Measurements from ENCODE around the gene PGM1. TPM values are rescaled to one million over a fixed set of nuclear protein-coding genes. Genes with fewer than 3 reads are reported as not detected.

The PGM1 gene
- total RNA-seq, 2 experiments from 2014 or later = 31.9 to 32.4 TPM

DNA sequence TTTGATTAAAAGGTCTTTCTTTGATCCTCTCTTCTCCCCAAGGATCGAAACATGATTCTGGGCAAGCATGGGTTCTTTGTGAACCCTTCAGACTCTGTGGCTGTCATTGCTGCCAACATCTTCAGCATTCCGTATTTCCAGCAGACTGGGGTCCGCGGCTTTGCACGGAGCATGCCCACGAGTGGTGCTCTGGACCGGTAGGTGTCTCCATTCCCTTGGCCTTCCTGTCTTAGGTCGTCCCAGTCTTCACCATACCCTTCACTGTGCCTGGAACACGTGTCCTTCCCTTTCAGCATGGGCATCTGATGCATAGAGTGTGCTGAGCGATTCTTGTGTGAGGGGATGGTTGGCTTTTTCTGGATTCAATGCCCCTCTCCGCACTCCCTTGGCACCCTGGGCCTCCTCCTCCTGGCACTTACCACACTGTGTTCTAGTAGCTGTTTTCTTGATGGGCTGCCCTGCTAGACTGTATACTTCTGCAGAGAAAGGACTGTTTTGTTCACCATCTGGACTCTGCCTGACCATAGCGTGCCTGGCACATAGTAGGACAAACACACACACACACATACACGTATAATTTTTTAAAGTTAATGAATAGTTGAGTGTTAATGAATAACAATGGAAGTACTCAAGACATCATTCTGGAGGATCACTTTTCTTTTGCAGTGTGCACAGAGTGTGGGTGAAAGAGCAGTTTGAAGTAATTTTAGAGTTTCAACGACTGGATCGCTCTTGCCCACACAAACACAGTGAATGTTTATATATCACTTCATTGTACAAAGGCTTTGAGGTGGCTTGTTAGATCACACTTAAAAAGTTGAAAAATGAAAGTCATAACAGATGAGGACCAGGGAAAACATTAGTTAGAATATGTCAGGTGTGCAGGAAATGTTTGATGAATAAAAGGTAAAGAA lies 43.2 kb downstream of the PGM1 start:
- Mint-ChIP-seq H3K36me3 (peaks cover 59% of the 10 kb centered on the region), H3K27ac (no peak overlapping the region), H3K4me3 (no peak overlapping the region), H3K9me3 (no peaks in the 10 kb centered on the region), H3K4me1 (ENCODE audit: low read depth) (no peaks in the 10 kb centered on the region), H3K27me3 (no peaks in the 10 kb centered on the region)
- POLR2A ChIA-PET = no interaction called here
- CTCF ChIA-PET = no interaction called here
- intact Hi-C loops (cut with micrococcal nuclease) = no loop called here
- no peak for DNase-seq

DNA sequence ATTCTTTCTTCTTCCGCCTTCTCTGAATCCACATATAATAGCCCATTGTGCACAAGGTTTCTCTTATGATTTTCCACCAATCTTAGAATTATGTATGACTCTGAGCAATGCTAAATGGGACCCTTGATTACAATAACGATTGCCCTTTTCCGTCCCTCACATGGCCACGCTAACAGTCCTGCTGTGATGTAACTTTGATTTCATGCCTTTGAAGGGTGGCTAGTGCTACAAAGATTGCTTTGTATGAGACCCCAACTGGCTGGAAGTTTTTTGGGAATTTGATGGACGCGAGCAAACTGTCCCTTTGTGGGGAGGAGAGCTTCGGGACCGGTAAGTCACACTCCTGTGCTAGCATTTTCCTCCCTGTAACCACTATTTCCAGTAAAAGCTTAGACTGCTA lies 45.3 kb downstream of the PGM1 start:
- POLR2A ChIA-PET = interaction anchor here (0.7 kb wide), 1 partner anchor 13 kb away, joined by 3 read pairs; no protein-coding TSS in a partner anchor
- CTCF ChIA-PET = interaction anchor here (2.3 kb wide), 1 partner anchor 498 kb away, joined by 5 read pairs; no protein-coding TSS in a partner anchor
- Mint-ChIP-seq H3K27ac (no peak overlapping the region), H3K27me3 (no peaks in the 10 kb centered on the region), H3K9me3 (no peaks in the 10 kb centered on the region), H3K4me1 (ENCODE audit: low read depth) (no peaks in the 10 kb centered on the region), H3K36me3 (peaks cover 54% of the 10 kb centered on the region), H3K4me3 (no peak overlapping the region)
- intact Hi-C loops (cut with micrococcal nuclease) = no loop called here
- no peak for DNase-seq

DNA sequence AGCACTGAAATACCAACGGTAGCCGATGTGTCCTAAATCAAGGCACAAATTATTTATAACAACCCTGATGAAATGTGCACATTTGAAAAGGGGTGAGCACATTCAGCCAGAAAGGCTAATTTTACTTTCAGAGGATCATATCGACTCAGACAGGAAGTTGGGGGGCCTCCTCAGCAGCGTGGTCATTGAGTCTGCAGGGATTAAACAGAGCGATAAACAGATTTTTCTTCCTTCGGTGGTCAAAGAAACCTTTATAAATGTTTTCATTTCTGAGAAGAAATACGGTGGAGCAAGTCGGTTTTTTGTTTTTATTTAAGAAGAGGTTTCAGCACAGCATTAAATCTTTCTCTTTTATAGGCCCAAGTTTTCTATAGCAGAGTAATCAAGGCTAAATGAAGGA lies 45.7 kb downstream of the PGM1 start:
- CTCF ChIA-PET = interaction anchor here (2.3 kb wide), 1 partner anchor 498 kb away, joined by 5 read pairs; no protein-coding TSS in a partner anchor
- Mint-ChIP-seq H3K4me1 (ENCODE audit: low read depth) (no peaks in the 10 kb centered on the region), H3K4me3 (no peak overlapping the region), H3K36me3 (peaks cover 54% of the 10 kb centered on the region), H3K9me3 (no peaks in the 10 kb centered on the region), H3K27me3 (no peaks in the 10 kb centered on the region), H3K27ac (no peak overlapping the region)
- POLR2A ChIA-PET = interaction anchor here (0.7 kb wide), 1 partner anchor 12 kb away, joined by 3 read pairs; no protein-coding TSS in a partner anchor
- no peak for DNase-seq
- intact Hi-C loops (cut with micrococcal nuclease) = no loop called here

GRCh38 chr1:63640633-63641567 lies 47.7 kb downstream of the PGM1 start:
- intact Hi-C loops (cut with micrococcal nuclease) = no loop called here
- H3K36me3 Mint-ChIP-seq = peaks cover 43% of the 10 kb centered on the region
- CTCF ChIA-PET = interaction anchor here (2.3 kb wide), 1 partner anchor 495 kb away, joined by 5 read pairs; no protein-coding TSS in a partner anchor
- no peak overlapping the region for H3K4me3 Mint-ChIP-seq
- H3K27me3 Mint-ChIP-seq = no peaks in the 10 kb centered on the region
- no peaks in the 10 kb centered on the region for H3K9me3 Mint-ChIP-seq
- no peak overlapping the region for H3K27ac Mint-ChIP-seq
- H3K4me1 Mint-ChIP-seq (ENCODE audit: low read depth) = no peaks in the 10 kb centered on the region
- POLR2A ChIA-PET = no interaction called here
- DNase-seq = no peak

DNA sequence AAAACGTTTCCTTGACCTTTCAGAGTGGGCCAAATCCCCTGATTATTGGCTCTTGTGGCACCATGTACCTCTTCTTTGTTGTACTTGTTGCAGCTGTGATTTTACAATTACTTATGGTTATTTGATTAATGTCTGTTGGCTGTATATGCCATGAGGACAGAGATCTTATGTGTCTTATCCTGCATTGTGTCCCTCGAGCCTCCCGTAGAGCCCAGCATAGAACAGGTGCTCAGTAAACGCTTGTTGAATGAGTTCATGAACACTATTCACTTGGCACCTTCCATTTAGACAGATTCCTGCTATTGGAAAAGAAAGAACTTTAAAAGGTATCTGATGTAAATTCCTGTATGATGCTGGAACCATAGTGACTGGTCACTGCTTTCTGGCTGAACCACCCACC lies 48.4 kb downstream of the PGM1 start:
- Mint-ChIP-seq H3K36me3 (peaks cover 37% of the 10 kb centered on the region), H3K4me1 (ENCODE audit: low read depth) (no peaks in the 10 kb centered on the region), H3K9me3 (no peaks in the 10 kb centered on the region), H3K4me3 (no peak overlapping the region), H3K27me3 (no peaks in the 10 kb centered on the region), H3K27ac (no peak overlapping the region)
- ChIA-PET POLR2A (no interaction called here), CTCF (no interaction called here)
- intact Hi-C loops (cut with micrococcal nuclease) = no loop called here
- no peak for DNase-seq

- Mint-ChIP-seq H3K27me3 (no peaks in the 10 kb centered on the region), H3K9me3 (no peaks in the 10 kb centered on the region), H3K4me3 (no peak overlapping the region), H3K27ac (no peak overlapping the region), H3K36me3 (peaks cover 31% of the 10 kb centered on the region), H3K4me1 (ENCODE audit: low read depth) (no peaks in the 10 kb centered on the region)
- intact Hi-C loops (cut with micrococcal nuclease) = no loop called here
- POLR2A ChIA-PET = no interaction called here
- no peak for DNase-seq
- CTCF ChIA-PET = no interaction called here
Measured at GRCh38 chr1:63642901-63643300, 49.7 kb downstream of the PGM1 start.

- DNase-seq = no peak
- Mint-ChIP-seq H3K4me1 (ENCODE audit: low read depth) (no peaks in the 10 kb centered on the region), H3K36me3 (peaks cover 27% of the 10 kb centered on the region), H3K27ac (no peak overlapping the region), H3K4me3 (no peak overlapping the region), H3K9me3 (no peaks in the 10 kb centered on the region), H3K27me3 (no peaks in the 10 kb centered on the region)
- intact Hi-C loops (cut with micrococcal nuclease) = no loop called here
- ChIA-PET CTCF (no interaction called here), POLR2A (no interaction called here)
Measured at GRCh38 chr1:63643517-63643916, 50.3 kb downstream of the PGM1 start.

GRCh38 chr1:63643926-63644325 lies 50.7 kb downstream of the PGM1 start:
- no peak for DNase-seq
- intact Hi-C loops (cut with micrococcal nuclease) = no loop called here
- Mint-ChIP-seq H3K4me1 (ENCODE audit: low read depth) (no peaks in the 10 kb centered on the region), H3K36me3 (peaks cover 23% of the 10 kb centered on the region), H3K27me3 (no peaks in the 10 kb centered on the region), H3K4me3 (no peak overlapping the region), H3K27ac (no peak overlapping the region), H3K9me3 (no peaks in the 10 kb centered on the region)
- CTCF ChIA-PET = no interaction called here
- POLR2A ChIA-PET = no interaction called here

DNA sequence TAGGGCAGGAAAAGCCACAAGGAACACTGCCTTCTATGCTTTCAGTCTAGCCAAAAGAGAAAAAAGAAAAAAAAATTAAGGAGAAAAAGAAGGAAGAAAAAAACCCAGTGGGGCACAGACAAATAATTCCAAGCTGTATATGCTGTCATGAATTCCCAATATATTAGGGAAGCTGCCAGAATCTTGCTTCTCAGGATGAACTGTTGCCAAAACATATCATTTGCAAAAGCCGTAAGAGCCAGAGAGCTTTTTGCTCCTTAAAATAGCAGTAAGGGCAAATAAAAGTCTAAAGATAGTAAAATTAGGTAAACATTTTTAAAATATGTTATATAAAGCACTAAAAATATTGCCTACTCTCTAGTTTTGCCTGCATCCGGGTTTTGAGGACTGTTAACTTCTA lies 52.1 kb downstream of the PGM1 start:
- no peak overlapping the region for H3K27ac Mint-ChIP-seq
- peaks cover 3% of the 10 kb centered on the region for H3K4me1 Mint-ChIP-seq (ENCODE audit: low read depth)
- CTCF ChIA-PET = no interaction called here
- H3K36me3 Mint-ChIP-seq = peaks cover 16% of the 10 kb centered on the region
- intact Hi-C loops (cut with micrococcal nuclease) = no loop called here
- H3K27me3 Mint-ChIP-seq = no peaks in the 10 kb centered on the region
- POLR2A ChIA-PET = no interaction called here
- H3K4me3 Mint-ChIP-seq = no peak overlapping the region
- H3K9me3 Mint-ChIP-seq = no peaks in the 10 kb centered on the region
- DNase-seq = no peak

DNA sequence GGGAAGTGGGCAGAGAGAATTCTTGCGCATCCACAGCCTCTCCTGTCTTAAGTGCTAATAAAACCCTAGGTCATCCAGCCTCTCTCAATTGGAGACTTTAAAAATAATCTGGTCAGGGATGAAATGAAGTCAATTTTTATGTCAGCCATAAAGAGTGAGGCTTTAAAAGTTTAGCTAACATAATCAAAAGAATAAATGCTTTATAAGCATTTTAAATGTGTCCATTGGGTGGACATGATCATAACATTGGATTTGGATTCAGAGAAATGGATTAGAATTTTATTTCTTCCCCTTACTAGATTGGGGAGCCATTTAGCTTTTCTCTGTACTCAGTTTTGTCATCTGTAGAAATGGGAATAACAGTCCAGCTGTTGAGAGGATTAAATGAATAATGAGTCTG lies 55.5 kb downstream of the PGM1 start:
- Mint-ChIP-seq H3K4me1 (ENCODE audit: low read depth) (peaks cover 33% of the 10 kb centered on the region), H3K36me3 (peaks cover 9% of the 10 kb centered on the region), H3K27ac (no peak overlapping the region), H3K9me3 (no peaks in the 10 kb centered on the region), H3K4me3 (no peak overlapping the region), H3K27me3 (no peaks in the 10 kb centered on the region)
- ChIA-PET CTCF (no interaction called here), POLR2A (no interaction called here)
- no peak for DNase-seq
- intact Hi-C loops (cut with micrococcal nuclease) = no loop called here

- intact Hi-C loops (cut with micrococcal nuclease) = no loop called here
- no peaks in the 10 kb centered on the region for H3K9me3 Mint-ChIP-seq
- peaks cover 33% of the 10 kb centered on the region for H3K4me1 Mint-ChIP-seq (ENCODE audit: low read depth)
- POLR2A ChIA-PET = interaction anchor here (0.6 to 1.1 kb wide), 2 partner anchors 13 to 95 kb away, joined by 3 read pairs; no protein-coding TSS in a partner anchor
- H3K4me3 Mint-ChIP-seq = peak overlapping the region; percentile 24
- CTCF ChIA-PET = interaction anchor here (0.9 to 2.0 kb wide), 2 partner anchors 17 to 41 kb away, joined by 4 to 9 read pairs; no protein-coding TSS in a partner anchor
- peak overlapping the region; percentile 95 for H3K27ac Mint-ChIP-seq
- no peaks in the 10 kb centered on the region for H3K27me3 Mint-ChIP-seq
- peak; percentile 54 for DNase-seq
- peaks cover 19% of the 10 kb centered on the region for H3K36me3 Mint-ChIP-seq
Measured at GRCh38 chr1:63651161-63651701, 58.0 kb downstream of the PGM1 start.

GRCh38 chr1:63653976-63654375 lies 60.8 kb downstream of the PGM1 start:
- intact Hi-C loops (cut with micrococcal nuclease) = no loop called here
- Mint-ChIP-seq H3K36me3 (peaks cover 31% of the 10 kb centered on the region), H3K27ac (no peak overlapping the region), H3K27me3 (no peaks in the 10 kb centered on the region), H3K4me1 (ENCODE audit: low read depth) (peaks cover 44% of the 10 kb centered on the region), H3K9me3 (no peaks in the 10 kb centered on the region), H3K4me3 (no peak overlapping the region)
- DNase-seq = no peak
- ChIA-PET POLR2A (no interaction called here), CTCF (no interaction called here)

Measured in activated CD4-positive, alpha-beta memory T cell treated with anti-CD3 and anti-CD28 coated beads for 36 hours (primary cell).